Fibroblast of skin of back (primary cell): ENCODE measurements around the gene POLR3A.

ENCODE experiments used
- DNase-seq: peaks from one replicate; pipeline ENCODE4 v3.0.0-alpha.2; 2013

POLR3A gene

DNA sequence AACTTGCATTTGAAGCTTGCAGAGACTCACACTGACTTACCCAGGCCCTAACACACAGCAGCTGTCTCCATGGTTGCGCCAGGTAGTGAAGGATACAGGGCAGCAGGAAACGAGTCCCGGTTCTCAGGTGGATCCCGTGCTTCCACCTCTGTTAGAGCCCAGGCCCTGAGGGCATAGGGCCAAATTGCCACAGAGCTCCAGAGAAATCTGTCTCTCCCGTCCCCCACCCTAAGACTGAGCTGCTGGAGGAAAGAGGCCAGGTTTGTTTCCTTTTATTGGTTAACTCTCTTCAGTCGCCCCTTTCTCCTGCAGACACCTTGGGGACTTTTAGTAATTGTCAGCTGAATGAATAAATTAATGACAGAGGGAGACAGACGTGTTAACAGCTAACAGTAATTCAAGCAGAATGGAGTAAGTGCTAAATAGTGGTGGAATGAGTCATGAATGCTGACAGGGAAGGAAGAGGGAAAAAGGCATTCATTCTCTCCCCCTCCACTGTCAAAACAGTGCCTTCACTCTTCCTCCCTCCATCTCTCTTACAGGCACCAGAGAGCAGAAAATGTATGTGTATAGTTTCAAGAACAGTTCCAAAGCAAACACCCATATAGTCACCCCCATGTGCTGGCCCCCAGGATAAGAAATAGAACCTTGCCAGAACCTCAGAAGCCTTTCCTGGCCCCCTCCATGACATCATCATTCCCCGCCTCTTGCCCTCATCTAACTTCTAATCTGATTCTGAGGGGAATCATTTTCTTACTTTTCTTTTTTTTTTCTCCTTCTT is 86.0 kb downstream of the POLR3A start:
- DNase-seq = peak; percentile 92

DNA sequence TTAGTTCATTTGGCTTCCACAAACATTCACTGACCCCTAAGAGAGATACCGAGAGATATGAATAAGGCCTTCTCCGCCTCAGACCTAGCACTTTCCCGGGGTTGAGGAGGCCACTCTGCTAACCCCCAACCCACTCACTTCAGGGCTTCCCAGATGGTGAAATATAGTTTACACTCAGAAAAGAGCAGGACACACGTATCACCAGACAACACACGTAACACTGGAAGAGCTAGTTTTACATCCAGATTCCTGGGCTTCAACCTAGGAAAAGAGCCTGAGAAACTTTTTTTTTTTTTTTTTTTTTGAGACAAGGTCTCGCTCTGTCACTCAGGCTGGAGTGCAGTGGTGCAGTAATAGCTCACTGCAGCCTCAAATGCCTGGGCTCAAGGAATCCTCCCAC is 87.5 kb downstream of the POLR3A start:
- DNase-seq = no peak

- no peak for DNase-seq
These were observed 88.7 kb downstream of the POLR3A start for GRCh38 chr10:77940627-77941026.

DNA sequence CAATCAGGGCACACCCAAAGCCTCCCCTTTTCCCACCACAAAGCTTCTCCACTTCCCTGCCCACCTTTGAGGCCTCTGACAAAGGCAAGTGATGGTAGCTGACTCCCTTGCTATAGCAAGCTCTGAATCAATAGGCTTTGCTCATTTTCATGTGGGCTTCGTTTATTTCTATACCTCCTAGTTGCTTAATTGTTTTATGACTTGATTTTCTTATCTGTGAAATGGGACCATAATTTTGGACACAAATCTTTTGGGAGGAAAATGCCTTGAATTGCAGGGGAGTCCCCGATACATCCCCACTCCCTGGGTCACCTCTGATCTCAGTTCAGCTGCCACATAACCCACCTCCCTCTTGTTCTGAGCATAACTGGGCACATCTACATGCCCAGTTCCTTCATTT is 89.1 kb downstream of the POLR3A start:
- DNase-seq = no peak

- peak; percentile 55 for DNase-seq
These were observed 89.7 kb downstream of the POLR3A start for GRCh38 chr10:77939561-77940001.

- no peak for DNase-seq
These were observed 92.4 kb downstream of the POLR3A start for GRCh38 chr10:77936697-77937567.

DNA sequence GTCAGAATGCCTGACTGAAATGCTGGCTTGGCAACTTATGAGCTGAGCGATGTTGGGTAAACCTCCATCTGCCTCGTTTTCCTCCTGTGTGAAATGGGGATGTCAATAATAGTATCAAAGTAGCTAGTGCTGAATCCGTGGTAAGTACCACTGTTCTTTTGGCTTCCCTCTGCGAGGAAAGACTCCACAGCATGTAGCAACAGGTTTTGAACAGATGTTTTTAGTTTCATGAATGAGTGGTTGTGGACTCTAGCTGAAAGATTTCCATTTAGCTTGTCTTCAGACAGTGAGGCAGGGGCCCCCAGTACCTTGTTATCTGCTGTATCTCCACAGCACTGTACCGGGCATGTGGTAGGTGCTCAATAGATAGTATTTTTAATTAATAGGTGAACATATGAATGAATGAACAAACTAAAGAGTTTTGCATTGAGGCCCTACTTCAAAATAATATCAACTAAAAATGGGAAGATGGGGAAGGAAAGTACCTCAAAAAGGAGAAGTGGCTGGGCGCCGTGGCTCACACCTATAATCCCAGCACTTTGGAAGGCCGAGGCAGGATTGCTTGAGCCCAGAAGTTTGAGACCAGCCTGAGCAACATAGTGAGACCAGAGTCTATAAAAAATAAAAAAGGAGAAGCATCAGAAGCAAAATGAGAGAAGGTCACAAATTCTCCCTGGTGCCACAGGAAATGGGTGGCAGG is 97.1 kb downstream of the POLR3A start:
- no peak for DNase-seq

- peak; percentile 14 for DNase-seq
These were observed 101.7 kb downstream of the POLR3A start for GRCh38 chr10:77927402-77928246.

DNA sequence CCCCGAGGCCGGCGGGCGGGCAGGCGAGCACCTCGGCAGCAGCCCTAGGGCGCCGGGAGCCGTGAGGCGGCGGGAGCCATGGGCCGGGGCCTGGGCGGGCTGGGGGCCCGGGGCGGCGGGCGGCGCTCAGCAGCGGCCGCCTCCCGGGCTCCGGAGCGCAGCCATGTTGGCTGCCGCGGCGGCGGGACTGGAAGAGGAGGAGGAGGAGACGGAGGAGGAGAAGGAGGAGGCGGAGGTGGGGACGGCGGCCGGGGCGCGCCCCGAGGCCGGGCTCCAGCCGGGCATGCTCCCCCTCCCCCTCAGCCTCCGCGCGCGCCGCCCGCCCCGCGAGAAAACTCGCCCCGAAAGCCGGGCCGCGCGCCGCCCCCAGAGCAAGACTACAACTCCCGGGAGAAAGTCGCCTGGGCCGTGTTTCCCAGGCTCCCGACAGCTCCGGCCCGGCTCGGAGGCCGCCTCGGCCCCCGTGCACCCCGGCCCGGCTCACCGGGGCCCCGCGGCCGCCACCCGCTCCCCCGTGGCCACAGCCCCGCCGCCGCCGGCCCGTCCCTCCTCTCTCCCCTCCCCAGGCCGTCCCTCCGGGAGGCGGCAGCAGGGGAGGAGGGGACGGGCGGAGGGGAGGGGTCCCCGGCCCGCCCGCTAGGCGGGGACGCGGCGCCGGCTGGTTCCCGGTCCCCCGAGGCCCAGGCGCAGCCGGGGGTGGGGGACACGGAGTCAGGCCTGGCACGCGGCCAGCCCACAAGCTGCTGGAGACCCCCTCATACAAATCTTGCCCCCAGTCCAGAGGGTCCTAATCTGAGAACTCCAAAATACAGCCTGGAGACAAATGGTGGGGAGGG is 102.5 kb downstream of the POLR3A start, which contains the start of gene DLG5:
DLG5 (minus strand) TSS at position 190 of the 836 bp plus-strand sequence. CDS start 235 bp downstream, outside the sequence.
- peak; percentile 65 for DNase-seq

DNA sequence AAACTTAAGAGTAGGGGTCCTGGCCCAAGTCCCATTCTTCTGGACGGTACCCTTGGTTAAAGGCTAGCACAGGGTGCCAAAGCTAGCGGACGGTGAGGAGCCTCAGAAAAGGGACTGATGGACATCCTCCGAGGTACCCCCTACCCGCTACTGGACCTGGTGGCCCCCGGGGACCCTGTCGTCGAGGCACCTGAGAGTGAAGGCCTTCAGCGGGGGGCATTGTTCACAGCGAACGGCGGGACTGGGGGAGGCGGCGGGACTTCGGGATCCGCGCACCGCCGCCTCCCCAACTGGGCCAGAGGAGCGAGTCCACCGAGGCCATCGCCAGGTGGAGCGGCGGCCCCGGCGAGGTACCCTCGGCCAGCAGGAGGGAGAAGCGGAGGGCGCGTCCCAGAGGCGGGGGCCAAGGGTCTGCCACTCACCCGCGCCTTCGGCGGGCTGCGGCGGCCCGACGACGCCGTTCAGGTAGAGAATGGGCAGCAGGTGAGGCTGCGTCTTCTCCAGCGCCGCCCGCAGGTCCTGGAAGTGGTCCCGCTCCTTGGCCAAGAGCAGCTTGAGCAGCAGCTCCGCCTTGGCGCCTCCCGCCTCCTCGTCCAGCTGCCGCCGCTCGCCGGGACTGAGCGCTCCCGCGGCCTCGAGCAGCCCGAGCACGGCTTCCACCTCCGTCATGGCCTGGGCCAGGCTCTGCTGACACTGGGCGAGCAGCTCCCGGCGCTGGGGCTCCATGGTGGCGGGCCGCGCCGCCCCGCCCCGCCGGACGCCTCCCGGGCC is 103.3 kb downstream of the POLR3A start:
- peak; percentile 39 for DNase-seq

DNA sequence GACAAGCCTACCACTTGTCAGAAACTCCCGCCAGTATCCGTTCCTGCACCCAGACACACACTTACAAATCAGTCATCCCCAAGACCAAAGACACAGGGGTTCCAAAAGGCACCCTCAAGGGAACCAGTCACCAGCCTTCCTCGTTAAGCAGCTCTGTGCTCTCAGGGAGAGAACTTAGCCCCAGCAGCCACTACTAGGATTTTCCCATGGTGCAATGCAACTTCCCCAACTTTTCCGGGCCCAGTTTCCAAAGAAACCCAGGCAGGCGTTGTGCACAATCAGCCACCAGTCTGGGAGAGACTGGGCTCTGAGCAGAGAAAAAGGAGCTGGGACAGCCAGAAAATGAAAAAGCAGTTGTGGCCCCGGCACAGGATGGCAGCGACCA is 103.9 kb downstream of the POLR3A start:
- DNase-seq = peak; percentile 54

GRCh38 chr10:77922566-77923179 is 106.6 kb downstream of the POLR3A start:
- DNase-seq = no peak

DNA sequence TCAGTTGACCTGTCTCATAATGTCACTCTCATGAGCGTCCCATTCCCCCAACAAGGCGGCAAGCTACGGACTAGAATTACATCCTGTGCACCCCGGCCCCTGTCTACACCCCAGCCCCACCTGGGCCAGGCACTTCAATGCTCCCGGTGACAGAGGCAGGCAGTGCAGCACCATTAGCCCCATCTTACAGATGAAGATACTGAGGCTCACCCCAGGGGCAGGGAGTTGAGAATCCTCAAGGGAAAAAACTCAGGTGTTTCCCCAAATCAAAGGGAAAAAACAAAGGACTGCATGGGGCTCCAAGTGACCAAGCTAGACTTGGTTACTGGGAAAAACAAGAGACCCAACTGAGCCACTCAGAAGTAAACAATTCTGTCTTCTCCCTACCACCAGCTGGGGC is 107.3 kb downstream of the POLR3A start:
- DNase-seq = no peak

DNA sequence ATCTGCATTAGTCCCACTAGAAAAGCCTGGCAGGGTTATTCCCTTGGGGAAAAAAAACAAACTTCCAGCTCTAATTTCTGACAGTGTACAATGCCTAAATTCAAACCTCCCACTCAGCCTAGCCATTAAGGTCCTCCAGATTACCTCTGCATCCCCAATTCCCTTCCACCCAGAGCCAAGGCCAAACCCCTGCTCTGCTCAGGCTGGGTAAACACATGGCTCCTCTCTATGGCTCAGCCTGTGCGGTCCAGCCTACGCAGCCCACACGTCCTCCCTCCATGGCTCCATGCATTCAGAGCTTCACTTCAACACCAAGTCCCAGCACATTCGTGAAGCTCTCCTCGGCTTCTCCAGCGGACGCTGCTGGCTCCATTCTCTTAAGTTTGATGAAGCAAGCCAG is 107.9 kb downstream of the POLR3A start:
- no peak for DNase-seq

- no peak for DNase-seq
These were observed 108.8 kb downstream of the POLR3A start for GRCh38 chr10:77920495-77920894.

- DNase-seq = peak; percentile 83
These were observed 109.6 kb downstream of the POLR3A start for GRCh38 chr10:77919713-77920108.
